GM18505 (cell line): ENCODE measurements around the gene EXD3.
"Not testable (repeated sequence)": the region's sequence is repeated elsewhere in the genome, so short reads cannot be mapped to it uniquely, and the experiment has no call there.

Experiments
- ATAC-seq: cut with Tn5 transposase; IDR thresholded peaks from one replicate; pipeline ENCODE4 v1.9.1; 2021; ENCODE audit not compliant: unreplicated experiment
- POLR2A ChIP-seq: IDR thresholded peaks from 4 replicates; pipeline ENCODE4 v1.6.1; 2011; ENCODE audit warnings: borderline replicate concordance; ENCODE audit not compliant: insufficient read depth, insufficient read length; ENCODE audit errors: extremely low read depth

EXD3 gene

GRCh38 chr9:137422604-137423513 lies at the start of gene EXD3, which contains the start of gene NOXA1:
Gene EXD3 (minus strand): TSS chr9:137423162. CDS start chr9:137395357, 27,805 bp downstream.
Gene NOXA1 (plus strand): TSS chr9:137423393. CDS start chr9:137423530, 137 bp downstream.
- ATAC-seq: peak; percentile 76
- peak; percentile 61 for TF ChIP-seq POLR2A

GRCh38 chr9:137470785-137471184 lies 47.8 kb upstream of the EXD3 start:
- no peak for TF ChIP-seq POLR2A
- ATAC-seq: no peak

- ATAC-seq: no peak
- TF ChIP-seq POLR2A: no peak
These were observed 44.9 kb upstream of the EXD3 start for GRCh38 chr9:137467896-137468295.

GRCh38 chr9:137467161-137467581 lies 44.2 kb upstream of the EXD3 start:
- no peak for ATAC-seq
- no peak for TF ChIP-seq POLR2A

GRCh38 chr9:137466389-137467085 lies 43.6 kb upstream of the EXD3 start:
- not testable (repeated sequence) for ATAC-seq

GRCh38 chr9:137465720-137466388 lies 42.9 kb upstream of the EXD3 start:
- no peak for ATAC-seq
- no peak for TF ChIP-seq POLR2A

GRCh38 chr9:137465000-137465719 lies 42.2 kb upstream of the EXD3 start:
- TF ChIP-seq POLR2A: no peak
- no peak for ATAC-seq

GRCh38 chr9:137464291-137464999 lies 41.5 kb upstream of the EXD3 start:
- TF ChIP-seq POLR2A: no peak
- no peak for ATAC-seq

GRCh38 chr9:137463931-137464290 lies 40.9 kb upstream of the EXD3 start:
- no peak for ATAC-seq
- TF ChIP-seq POLR2A: no peak

GRCh38 chr9:137462986-137463930 lies 40.3 kb upstream of the EXD3 start:
- ATAC-seq: no peak
- TF ChIP-seq POLR2A: no peak

GRCh38 chr9:137462396-137462985 lies 39.5 kb upstream of the EXD3 start:
- TF ChIP-seq POLR2A: no peak
- no peak for ATAC-seq

- peak; percentile 43 for ATAC-seq
- peak; percentile 31 for TF ChIP-seq POLR2A
These were observed 38.9 kb upstream of the EXD3 start for GRCh38 chr9:137461663-137462395.
